NCI-H748 treated with DMSO at 0.1 percent for 48 hours (cell line): ENCODE measurements around the gene ADRA2B.

Source experiments
- DNase-seq: peaks from one replicate; lab custom pipeline; 2025; lab: John Stamatoyannopoulos, UW

ADRA2B gene

GRCh38 chr2:96116879-96117533 lies 635 bp upstream of the ADRA2B start:
- no peak for DNase-seq

DNA sequence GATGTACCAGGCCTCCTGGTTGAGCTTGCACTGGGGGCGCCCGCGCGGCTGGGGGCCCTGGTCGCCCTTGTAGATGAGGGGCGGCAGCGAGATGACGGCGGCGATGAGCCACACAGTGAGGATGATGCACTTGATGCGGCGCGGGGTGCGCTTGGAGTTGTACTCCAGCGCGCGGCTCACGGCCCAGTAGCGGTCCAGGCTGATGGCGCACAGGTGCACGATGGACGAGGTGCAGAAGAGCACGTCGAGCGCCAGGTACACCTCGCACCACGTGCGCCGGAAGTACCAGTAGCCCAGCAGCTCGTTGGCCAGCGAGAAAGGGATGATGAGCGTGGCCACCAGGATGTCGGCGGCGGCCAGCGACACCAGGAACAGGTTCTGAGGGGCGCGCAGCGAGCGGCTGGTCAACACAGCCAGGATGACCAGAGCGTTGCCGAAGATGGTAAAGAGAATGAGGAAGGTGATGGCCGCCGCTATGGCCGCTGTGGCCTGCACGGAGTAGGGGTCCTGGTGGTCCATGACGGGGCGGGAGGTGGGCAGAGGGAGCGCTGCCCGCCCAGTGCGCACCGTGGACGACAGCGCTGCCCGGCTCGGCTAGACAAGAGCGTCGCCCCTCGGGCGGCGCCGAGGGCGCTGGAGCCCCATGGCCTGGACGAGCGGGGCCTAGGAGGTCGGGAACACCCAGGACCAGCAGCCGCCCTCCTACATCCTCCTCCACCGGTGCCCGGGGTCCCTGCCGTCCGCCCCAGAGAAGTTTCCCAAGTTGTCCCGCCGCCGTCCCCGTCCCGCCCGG lies 544 bp downstream of the ADRA2B start:
- no peak for DNase-seq

- no peak for DNase-seq
Observed at GRCh38 chr2:96114903-96115581, 1.3 kb downstream of the ADRA2B start.

- no peak for DNase-seq
Observed at GRCh38 chr2:96114546-96114902, 1.8 kb downstream of the ADRA2B start.

GRCh38 chr2:96113951-96114350 lies 2.4 kb downstream of the ADRA2B start:
- no peak for DNase-seq

DNA sequence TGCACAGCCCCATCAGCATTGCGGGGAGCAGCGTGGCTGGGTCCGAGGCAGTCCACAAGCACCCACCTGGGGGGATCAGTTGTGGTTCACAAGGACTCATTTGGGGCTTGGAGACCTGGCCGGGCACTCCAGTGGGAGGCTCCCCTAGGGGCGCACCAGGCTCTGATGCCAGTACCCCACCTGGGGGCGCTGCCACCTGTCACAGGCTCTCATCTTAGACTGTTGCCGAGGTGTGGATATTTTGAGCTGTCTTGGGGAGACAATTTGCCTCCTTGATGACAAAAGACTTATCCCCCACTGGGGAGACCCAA lies 3.0 kb downstream of the ADRA2B start:
- DNase-seq: no peak

GRCh38 chr2:96112501-96113366 lies 3.6 kb downstream of the ADRA2B start:
- DNase-seq: no peak

GRCh38 chr2:96111823-96112500 lies 4.4 kb downstream of the ADRA2B start:
- no peak for DNase-seq

DNA sequence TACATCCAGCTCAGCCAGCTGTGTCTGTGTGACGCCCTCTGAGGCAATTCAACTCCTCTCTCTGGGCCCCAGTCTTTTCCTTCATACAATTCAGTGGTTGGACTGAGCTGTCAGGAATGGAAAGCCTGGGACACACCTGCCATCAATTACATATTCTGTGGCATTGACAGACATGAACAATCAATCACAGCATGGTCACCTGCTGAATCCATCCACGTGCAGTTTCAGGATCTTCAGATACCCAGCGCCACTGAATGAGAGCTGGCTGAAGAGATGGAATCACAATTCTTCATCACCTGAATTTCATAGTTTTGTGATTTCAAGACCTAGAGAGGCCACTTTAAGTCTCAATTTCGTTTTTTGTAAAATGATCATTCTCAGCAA lies 5.1 kb downstream of the ADRA2B start:
- no peak for DNase-seq

- DNase-seq: no peak
Observed at GRCh38 chr2:96110621-96111256, 5.6 kb downstream of the ADRA2B start.

DNA sequence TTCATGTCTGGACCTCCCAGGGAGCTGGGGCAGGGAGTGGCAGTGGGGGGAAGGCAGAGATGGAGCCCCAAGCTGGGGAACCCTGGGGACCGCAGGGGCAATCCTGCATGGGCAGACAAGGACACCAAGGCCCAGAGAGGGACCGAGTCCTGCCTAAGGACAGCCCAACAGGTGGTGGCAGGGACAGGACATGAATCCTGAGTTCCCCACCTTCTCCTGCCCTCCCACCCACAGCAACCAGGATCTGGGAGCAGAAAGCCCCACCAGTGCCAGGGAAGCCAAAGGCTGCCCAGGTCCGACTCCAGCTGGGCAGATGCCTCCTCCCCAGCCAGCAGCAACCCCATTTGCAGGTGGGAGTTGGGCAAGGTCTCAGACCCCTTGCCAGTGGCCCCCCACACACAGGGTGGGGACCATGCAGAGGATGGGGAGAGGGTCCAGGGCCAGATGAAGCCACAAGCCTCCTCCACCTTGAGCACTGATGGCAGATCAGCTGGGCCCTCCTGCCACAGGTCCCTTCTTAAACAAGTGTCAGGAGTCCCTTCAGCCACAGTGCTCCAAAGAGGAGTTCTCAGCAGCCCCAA lies 6.3 kb downstream of the ADRA2B start:
- no peak for DNase-seq

DNA sequence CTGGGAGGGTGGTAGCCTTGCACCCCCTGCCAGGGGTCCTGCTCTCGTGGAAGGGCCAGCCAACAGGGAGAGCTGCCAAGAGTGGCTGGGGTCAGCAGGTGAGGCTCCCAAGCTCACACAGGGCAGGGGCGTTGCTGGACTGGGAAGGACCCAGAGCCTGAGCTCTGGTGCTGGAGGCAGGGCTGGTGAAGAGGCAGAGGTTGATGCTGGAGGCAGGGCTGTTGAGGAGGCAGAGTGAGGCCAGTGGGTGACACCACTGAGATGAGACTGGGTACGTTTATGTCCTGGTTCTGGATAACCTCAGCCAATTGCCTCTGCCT lies 7.0 kb downstream of the ADRA2B start:
- DNase-seq: no peak

- DNase-seq: no peak
Observed at GRCh38 chr2:96108541-96109360, 7.6 kb downstream of the ADRA2B start.

GRCh38 chr2:96108151-96108540 lies 8.2 kb downstream of the ADRA2B start:
- DNase-seq: no peak

DNA sequence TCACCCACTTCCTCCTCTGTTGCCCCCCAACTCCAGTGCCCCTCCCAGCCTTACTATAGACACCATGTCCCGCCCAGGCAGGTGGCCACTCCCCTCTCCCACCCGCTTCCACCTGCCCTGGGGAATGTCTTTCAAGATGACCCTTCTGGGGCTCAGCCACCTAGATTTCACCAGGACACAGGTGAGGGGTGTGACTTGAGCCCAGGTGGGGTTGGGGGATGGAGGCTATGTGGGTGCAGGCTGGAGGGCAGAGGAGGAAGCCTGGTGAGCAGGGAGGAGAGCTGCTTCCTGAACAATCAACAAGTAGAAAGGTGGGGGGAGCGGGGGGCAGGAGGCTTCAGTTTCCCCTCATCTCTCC lies 8.7 kb downstream of the ADRA2B start:
- no peak for DNase-seq

- no peak for DNase-seq
Observed at GRCh38 chr2:96106991-96107707, 9.2 kb downstream of the ADRA2B start.

DNA sequence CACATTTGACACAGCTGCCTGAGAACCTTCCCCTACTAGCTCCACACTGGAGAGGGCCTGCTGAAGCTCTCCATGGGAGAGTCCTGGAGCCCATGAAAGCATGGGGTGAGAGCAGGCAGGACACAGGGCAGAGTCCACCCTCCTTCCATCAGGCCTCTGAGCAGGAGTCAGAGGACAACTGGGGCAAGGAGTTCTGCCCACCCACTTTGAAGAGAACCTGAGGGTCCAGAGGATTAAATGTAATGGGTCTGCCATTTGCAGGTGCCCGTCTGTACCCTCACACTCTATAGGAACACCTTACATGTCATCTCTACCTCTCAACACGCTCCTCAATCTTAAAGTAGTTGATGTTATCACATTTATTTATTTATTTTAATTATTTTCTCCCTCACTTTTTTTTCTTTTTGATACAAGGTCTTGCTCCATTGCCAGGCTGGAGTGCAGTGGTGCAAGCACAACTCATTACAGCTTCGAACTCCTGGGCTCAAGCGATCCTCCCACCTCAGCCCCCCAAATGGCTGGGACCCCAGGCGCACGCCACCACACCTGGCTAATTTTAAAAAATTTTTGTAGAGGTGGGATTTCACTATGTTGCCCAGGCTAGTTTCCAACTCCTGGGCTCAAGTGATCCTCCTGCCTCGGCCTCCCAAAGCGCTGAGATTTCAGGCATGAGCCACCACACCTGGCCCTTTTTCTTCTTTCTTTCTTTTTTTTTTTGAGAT lies 10.2 kb downstream of the ADRA2B start:
- no peak for DNase-seq

- no peak for DNase-seq
Observed at GRCh38 chr2:96105152-96105915, 11.0 kb downstream of the ADRA2B start.
